Endothelial cell of umbilical vein (primary cell): ENCODE results near the gene MGAT5. TPM values are rescaled to one million over a fixed set of nuclear protein-coding genes. Genes with fewer than 3 reads are reported as not detected.

Source experiments
- BruUV-seq: library from RNA; stranded (reverse); fragments of 400-500 nt; replicated peaks from 2 replicates; lab custom pipeline; 2021; lab: Mats Ljungman, UMichigan
- CTCF ChIA-PET: fragments of 300-600, 350-600 bp; sonication (Branson Sonifier 250); formaldehyde crosslinking; loops from one replicate; lab custom pipeline; 2021; ENCODE audit warnings: antibody characterized with exemption, inconsistent platforms; lab: Charles Lee
- POLR2A ChIA-PET: fragments of 300-600, 350-600 bp; sonication (Branson Sonifier 250); formaldehyde crosslinking; loops from one replicate; lab custom pipeline; 2021; ENCODE audit warnings: antibody characterized with exemption, inconsistent platforms; lab: Charles Lee
- DNase-seq: peaks from one replicate; pipeline ENCODE4 v3.0.0-alpha.2; 2011; ENCODE audit warnings: low read depth, low spot score
- FAIRE-seq: peaks from 2 replicates; lab custom pipeline; 2011; peaks lifted over from hg19 to GRCh38; lab: Jason Lieb, UNC
- H2AFZ ChIP-seq: 2 replicates; pipeline ENCODE4 v1.6.0; 2012; ENCODE audit warnings: low read depth, low read length, control low read depth, inconsistent platforms
- H3K27ac ChIP-seq: 2 replicates; pipeline ENCODE4 v1.5.1; 2011; ENCODE audit warnings: low read depth, mild to moderate bottlenecking, control low read depth, low read length, moderate library complexity; ENCODE audit not compliant: insufficient read depth
- H3K27me3 ChIP-seq, 2 experiments: 2 replicates each; pipeline versions ENCODE4 v1.6.0 to v1.6.1; 2011; ENCODE audit warnings: low read length in 2 of 2, mixed read lengths in 1 of 2; ENCODE audit not compliant: control insufficient read depth in 2 of 2, insufficient read depth in 2 of 2
- H3K36me3 ChIP-seq, 2 experiments: 2 replicates in 1 of 2; 3 replicates in 1 of 2; pipeline ENCODE4 v1.5.1; 2011; ENCODE audit warnings: low read length in 2 of 2, mild to moderate bottlenecking in 1 of 2, moderate library complexity in 1 of 2; ENCODE audit not compliant: control insufficient read depth in 2 of 2, insufficient read depth in 2 of 2; ENCODE audit errors: extremely low read depth in 1 of 2
- H3K4me1 ChIP-seq: 3 replicates; pipeline ENCODE4 v1.5.1; 2011; ENCODE audit warnings: mild to moderate bottlenecking, low read length; ENCODE audit not compliant: control insufficient read depth, insufficient read depth; ENCODE audit errors: extremely low read depth
- H3K4me2 ChIP-seq: 2 replicates; pipeline ENCODE4 v1.6.1; 2011; ENCODE audit warnings: low read length, control low read depth, mixed read lengths; ENCODE audit not compliant: insufficient read depth
- H3K4me3 ChIP-seq, 3 experiments: fragments of 200-600 bp in 1 of 3; sonication (generic), shearing (Covaris generic) in 1 of 3; replicated peaks in 1 of 3; 2 replicates each; pipeline ENCODE4 v1.5.1; 2011 to 2016; ENCODE audit warnings: control low read depth in 3 of 3, low read length in 3 of 3, mild to moderate bottlenecking in 2 of 3, inconsistent platforms in 1 of 3, low read depth in 1 of 3, moderate library complexity in 1 of 3; ENCODE audit not compliant: insufficient read depth in 1 of 3
- H3K79me2 ChIP-seq: 2 replicates; pipeline ENCODE4 v1.6.0; 2012; ENCODE audit warnings: low read length, inconsistent platforms; ENCODE audit not compliant: control insufficient read depth, insufficient read depth
- H3K9ac ChIP-seq: replicated peaks from 2 replicates; pipeline ENCODE3; 2011; ENCODE audit warnings: low read length, control low read depth; ENCODE audit not compliant: insufficient read depth; ENCODE audit errors: extremely low read depth
- H3K9me1 ChIP-seq: replicated peaks from 3 replicates; pipeline ENCODE4 v1.6.0; 2011; ENCODE audit warnings: mild to moderate bottlenecking, low read length; ENCODE audit not compliant: control insufficient read depth, insufficient read depth; ENCODE audit errors: extremely low read depth
- H3K9me3 ChIP-seq: replicated peaks from 2 replicates; pipeline ENCODE4 v1.5.1; 2012; ENCODE audit warnings: low read length, inconsistent platforms; ENCODE audit not compliant: control insufficient read depth, insufficient read depth
- H4K20me1 ChIP-seq: replicated peaks from 2 replicates; pipeline ENCODE3; 2011; ENCODE audit warnings: mild to moderate bottlenecking, low read length; ENCODE audit not compliant: control insufficient read depth, insufficient read depth; ENCODE audit errors: extremely low read depth
- EZH2 ChIP-seq: IDR thresholded peaks from 2 replicates; pipeline ENCODE4 v1.6.1; 2012; ENCODE audit warnings: borderline replicate concordance, low read depth, mild to moderate bottlenecking, moderate library complexity, low read length, inconsistent platforms; ENCODE audit not compliant: severe bottlenecking
- FOS ChIP-seq: IDR thresholded peaks from 2 replicates; pipeline ENCODE4 v1.6.1; 2011; ENCODE audit warnings: mild to moderate bottlenecking, low read length, moderate library complexity, borderline replicate concordance; ENCODE audit not compliant: insufficient read depth
- GATA2 ChIP-seq: IDR thresholded peaks from 2 replicates; pipeline ENCODE4 v1.7.0; 2011; ENCODE audit warnings: low read depth, mild to moderate bottlenecking, moderate library complexity, mixed read lengths, low read length; ENCODE audit not compliant: insufficient read length, insufficient read depth
- JUN ChIP-seq: IDR thresholded peaks from 2 replicates; pipeline ENCODE4 v1.6.1; 2011; ENCODE audit warnings: borderline replicate concordance, low read depth; ENCODE audit not compliant: insufficient read length, insufficient read depth
- MYC ChIP-seq: IDR thresholded peaks from one replicate; pipeline ENCODE4 v1.6.1; 2011; ENCODE audit warnings: mild to moderate bottlenecking, low read depth, low read length
- POLR2A ChIP-seq: IDR thresholded peaks from 2 replicates; pipeline ENCODE4 v1.6.1; 2012; ENCODE audit warnings: low read depth, mild to moderate bottlenecking, control low read depth, low read length
- POLR2AphosphoS5 ChIP-seq: IDR thresholded peaks from 2 replicates; pipeline ENCODE4 v1.6.1; 2012; ENCODE audit warnings: low read depth, mild to moderate bottlenecking, control low read depth, low read length, moderate library complexity; ENCODE audit not compliant: insufficient read depth
- dilution Hi-C: fragments of 300-500 bp; cut with MboI; formaldehyde crosslinking; loops from one replicate; pipeline ENCODE4 v1.15.0; 2019; ENCODE audit warnings: low sequenced_read_pairs; ENCODE audit not compliant: extremely low pct_ligation_motif_present
- intact Hi-C: fragments of 100-400 bp; cut with micrococcal nuclease; formaldehyde crosslinking; loops from one replicate; pipeline ENCODE4 v1.10.0; 2022
- polyA plus RNA-seq, 4 experiments: library from polyadenylated mRNA; depleted of rRNA in 3 of 4; stranded (reverse) in 3 of 4; unstranded in 1 of 4; fragments of >200 nt; gene quantifications; 2 replicates each; pipeline versions ENCODE4 v1.2.1 to v1.2.3, GENCODE V29; 2011 to 2012; ENCODE audit warnings: missing spikeins in 1 of 4
- total RNA-seq: library from RNA; stranded (reverse); gene quantifications from 2 replicates; pipeline ENCODE4 v1.2.3, GENCODE V29; 2021
- TF ChIP-seq, protein P1 (sequence below): IDR thresholded peaks from 2 replicates; pipeline ENCODE4 v1.6.1; 2011; ENCODE audit not compliant: insufficient read depth, insufficient read length
- TF ChIP-seq, protein P2 (sequence below), 2 donors: IDR thresholded peaks; 1 replicate in 1 of 2; 2 replicates in 1 of 2; pipeline ENCODE4 v1.5.1; 2011; ENCODE audit warnings: low read length in 2 of 2, mild to moderate bottlenecking in 2 of 2, moderate library complexity in 2 of 2, control low read depth in 1 of 2, inconsistent platforms in 1 of 2, low read depth in 1 of 2; ENCODE audit not compliant: insufficient read depth in 1 of 2; ENCODE audit errors: extremely low read depth in 1 of 2

The MGAT5 gene
- total and polyA plus RNA-seq, 2 donors (not counting 3 experiments of a cell fraction or from before 2014, with no cell fraction given): 17.7 to 84.1 TPM

DNA sequence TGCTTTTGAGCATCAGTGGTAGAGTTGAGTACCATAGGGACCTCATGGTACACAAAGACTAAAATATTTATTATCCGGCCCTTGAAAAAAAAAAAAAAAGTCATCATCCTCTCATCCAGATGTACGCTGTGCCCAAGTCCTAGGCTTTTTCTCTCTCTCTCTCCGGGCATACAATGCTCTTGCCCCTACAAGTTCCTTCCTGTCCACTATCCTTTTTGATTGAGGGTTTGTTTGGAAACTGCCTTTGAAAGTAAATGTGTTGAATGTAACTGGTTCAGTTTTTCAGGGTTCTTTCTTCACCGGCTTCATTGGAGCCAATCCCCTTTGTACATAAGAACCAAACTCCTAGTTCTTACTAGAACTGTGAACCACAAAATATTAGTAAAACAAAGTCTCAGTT lies 130.3 kb downstream of the MGAT5 start:
- DNase-seq: no peak
- FAIRE-seq: no peak
- intact Hi-C loops: no loop called here
- TF ChIP-seq FOS (no peak), POLR2A (no peak), MYC (no peak), EZH2 (no peak), POLR2AphosphoS5 (no peak), GATA2 (no peak), JUN (no peak)
- TF ChIP-seq, protein P1, sequence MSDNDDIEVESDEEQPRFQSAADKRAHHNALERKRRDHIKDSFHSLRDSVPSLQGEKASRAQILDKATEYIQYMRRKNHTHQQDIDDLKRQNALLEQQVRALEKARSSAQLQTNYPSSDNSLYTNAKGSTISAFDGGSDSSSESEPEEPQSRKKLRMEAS: no peak
- TF ChIP-seq, protein P2, sequence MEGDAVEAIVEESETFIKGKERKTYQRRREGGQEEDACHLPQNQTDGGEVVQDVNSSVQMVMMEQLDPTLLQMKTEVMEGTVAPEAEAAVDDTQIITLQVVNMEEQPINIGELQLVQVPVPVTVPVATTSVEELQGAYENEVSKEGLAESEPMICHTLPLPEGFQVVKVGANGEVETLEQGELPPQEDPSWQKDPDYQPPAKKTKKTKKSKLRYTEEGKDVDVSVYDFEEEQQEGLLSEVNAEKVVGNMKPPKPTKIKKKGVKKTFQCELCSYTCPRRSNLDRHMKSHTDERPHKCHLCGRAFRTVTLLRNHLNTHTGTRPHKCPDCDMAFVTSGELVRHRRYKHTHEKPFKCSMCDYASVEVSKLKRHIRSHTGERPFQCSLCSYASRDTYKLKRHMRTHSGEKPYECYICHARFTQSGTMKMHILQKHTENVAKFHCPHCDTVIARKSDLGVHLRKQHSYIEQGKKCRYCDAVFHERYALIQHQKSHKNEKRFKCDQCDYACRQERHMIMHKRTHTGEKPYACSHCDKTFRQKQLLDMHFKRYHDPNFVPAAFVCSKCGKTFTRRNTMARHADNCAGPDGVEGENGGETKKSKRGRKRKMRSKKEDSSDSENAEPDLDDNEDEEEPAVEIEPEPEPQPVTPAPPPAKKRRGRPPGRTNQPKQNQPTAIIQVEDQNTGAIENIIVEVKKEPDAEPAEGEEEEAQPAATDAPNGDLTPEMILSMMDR (IDR thresholded peaks at IDR 0.05; ENCODE audit: extremely low read depth in 1 of 2, insufficient read depth in 1 of 2, low read depth in 1 of 2, low read length in 2 of 2): no peak
- Histone ChIP-seq H3K9me1 (no peaks in the 10 kb centered on the region), H3K4me2 (no peak overlapping the region), H3K79me2 (no peaks in the 10 kb centered on the region), H2AFZ (no peak overlapping the region), H3K4me1 (peaks cover 2% of the 10 kb centered on the region), H4K20me1 (no peaks in the 10 kb centered on the region), H3K27me3 (no peaks in the 10 kb centered on the region), H3K36me3 (no peaks in the 10 kb centered on the region), H3K27ac (no peak overlapping the region), H3K4me3 (no peak overlapping the region), H3K9ac (no peak overlapping the region), H3K9me3 (no peaks in the 10 kb centered on the region)
- CTCF ChIA-PET: interaction anchor here (9.7 to 13.7 kb wide), 2 partner anchors 28 to 67 kb away, joined by 142 to 234 read pairs; no protein-coding TSS in a partner anchor
- dilution Hi-C loops: no loop called here
- BruUV-seq: no TSS peak
- POLR2A ChIA-PET: no interaction called here
